ENCODE measurements around the gene SOCS7. TPM values are rescaled to one million over a fixed set of nuclear protein-coding genes. Genes with fewer than 3 reads are reported as not detected.

SOCS7 gene
- total RNA-seq, 1 donor from 2014 or later, result 14.7 TPM

- TF ChIP-seq POLR2AphosphoS5 (IDR thresholded peaks at IDR 0.05; ENCODE audit: insufficient read depth in 1 of 2, low read depth in 1 of 2), result no peak
- no peak for TF ChIP-seq POLR2A (IDR thresholded peaks at IDR 0.05)
- TF ChIP-seq, protein P1, sequence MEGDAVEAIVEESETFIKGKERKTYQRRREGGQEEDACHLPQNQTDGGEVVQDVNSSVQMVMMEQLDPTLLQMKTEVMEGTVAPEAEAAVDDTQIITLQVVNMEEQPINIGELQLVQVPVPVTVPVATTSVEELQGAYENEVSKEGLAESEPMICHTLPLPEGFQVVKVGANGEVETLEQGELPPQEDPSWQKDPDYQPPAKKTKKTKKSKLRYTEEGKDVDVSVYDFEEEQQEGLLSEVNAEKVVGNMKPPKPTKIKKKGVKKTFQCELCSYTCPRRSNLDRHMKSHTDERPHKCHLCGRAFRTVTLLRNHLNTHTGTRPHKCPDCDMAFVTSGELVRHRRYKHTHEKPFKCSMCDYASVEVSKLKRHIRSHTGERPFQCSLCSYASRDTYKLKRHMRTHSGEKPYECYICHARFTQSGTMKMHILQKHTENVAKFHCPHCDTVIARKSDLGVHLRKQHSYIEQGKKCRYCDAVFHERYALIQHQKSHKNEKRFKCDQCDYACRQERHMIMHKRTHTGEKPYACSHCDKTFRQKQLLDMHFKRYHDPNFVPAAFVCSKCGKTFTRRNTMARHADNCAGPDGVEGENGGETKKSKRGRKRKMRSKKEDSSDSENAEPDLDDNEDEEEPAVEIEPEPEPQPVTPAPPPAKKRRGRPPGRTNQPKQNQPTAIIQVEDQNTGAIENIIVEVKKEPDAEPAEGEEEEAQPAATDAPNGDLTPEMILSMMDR (IDR thresholded peaks at IDR 0.05), result no peak
- no peaks in the 10 kb centered on the region for H3K9me3 ChIP-seq
- intact Hi-C loops (cut with DNase I), result loop anchor here (2.0 kb wide), 1 partner anchor 61 kb away; no protein-coding TSS in a partner anchor
- H3K27me3 ChIP-seq, result no peaks in the 10 kb centered on the region
- no peaks in the 10 kb centered on the region for H3K36me3 ChIP-seq
- no peak overlapping the region for H3K27ac ChIP-seq
- H3K4me3 ChIP-seq, result no peak overlapping the region
- peak in 1 of 2 donors; percentile 60 for DNase-seq (ENCODE audit: extremely low spot score in 2 of 2)
- peaks cover 6% of the 10 kb centered on the region for H3K4me1 ChIP-seq
These were observed 58.6 kb downstream of the SOCS7 start for GRCh38 chr17:38410201-38410600.

DNA sequence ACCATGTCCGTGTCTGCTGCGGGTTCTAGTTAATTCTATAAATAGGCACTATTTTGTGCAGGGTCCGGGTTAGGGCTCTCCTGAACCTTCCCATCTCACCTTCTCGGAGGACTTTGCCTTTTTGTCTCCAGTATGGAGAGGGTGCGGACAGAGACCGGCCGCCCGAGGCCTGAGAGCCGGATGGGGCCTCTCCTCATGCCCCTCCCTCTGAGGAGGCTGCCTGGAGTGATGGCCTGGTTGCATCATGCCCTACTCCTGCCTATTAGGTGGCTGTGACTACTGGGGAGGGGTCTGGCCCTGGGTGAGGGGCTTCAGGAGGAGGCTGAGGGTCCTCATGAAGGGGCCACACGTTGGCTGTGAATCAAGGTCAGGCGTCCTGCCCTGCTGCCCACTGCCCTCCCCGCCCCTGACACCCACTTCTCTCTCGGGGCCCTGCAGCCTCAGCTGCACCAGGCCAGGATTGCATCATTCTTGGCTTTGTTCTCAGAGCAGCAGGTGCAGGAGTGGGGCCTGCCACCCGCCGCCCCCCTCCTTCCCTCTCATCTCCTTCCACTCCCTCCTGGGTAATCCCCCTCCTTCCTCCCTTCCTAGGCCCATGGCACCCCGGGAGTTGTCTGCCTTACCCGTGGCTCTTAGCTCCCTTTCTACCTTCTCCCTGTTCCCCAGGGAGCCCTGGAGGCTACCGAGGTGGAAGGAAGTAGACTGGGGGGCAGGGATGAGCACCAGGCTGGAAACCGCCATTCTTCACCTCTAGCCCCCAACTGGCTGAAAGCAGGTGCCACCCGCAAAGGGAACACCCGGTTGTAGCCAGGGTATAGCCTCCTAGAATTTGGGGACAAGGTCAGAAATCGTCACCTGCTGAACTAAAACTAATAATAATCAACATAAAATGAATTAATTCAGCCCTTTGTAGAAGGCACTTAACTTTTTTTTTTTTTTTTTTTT lies 63.9 kb downstream of the SOCS7 start:
- no peak overlapping the region for H3K27ac ChIP-seq
- no peak for DNase-seq (ENCODE audit: extremely low spot score in 2 of 2)
- peaks cover 4% of the 10 kb centered on the region for H3K27me3 ChIP-seq
- H3K4me1 ChIP-seq, result peaks cover 26% of the 10 kb centered on the region
- no peaks in the 10 kb centered on the region for H3K9me3 ChIP-seq
- intact Hi-C loops (cut with DNase I), result no loop called here
- TF ChIP-seq, protein P1 (IDR thresholded peaks at IDR 0.05), result no peak
- TF ChIP-seq POLR2A (IDR thresholded peaks at IDR 0.05) (no peak), POLR2AphosphoS5 (IDR thresholded peaks at IDR 0.05; ENCODE audit: insufficient read depth in 1 of 2, low read depth in 1 of 2) (no peak)
- H3K36me3 ChIP-seq, result no peaks in the 10 kb centered on the region
- H3K4me3 ChIP-seq, result no peak overlapping the region

GRCh38 chr17:38416840-38417209 lies 65.2 kb downstream of the SOCS7 start:
- TF ChIP-seq, protein P1 (IDR thresholded peaks at IDR 0.05), result no peak
- TF ChIP-seq POLR2A (IDR thresholded peaks at IDR 0.05), result no peak
- no peak for TF ChIP-seq POLR2AphosphoS5 (IDR thresholded peaks at IDR 0.05; ENCODE audit: insufficient read depth in 1 of 2, low read depth in 1 of 2)
- DNase-seq (ENCODE audit: extremely low spot score in 2 of 2), result no peak
- H3K4me3 ChIP-seq, result no peak overlapping the region
- intact Hi-C loops (cut with DNase I), result no loop called here
- H3K4me1 ChIP-seq, result peaks cover 39% of the 10 kb centered on the region
- H3K27me3 ChIP-seq, result peaks cover 4% of the 10 kb centered on the region
- H3K9me3 ChIP-seq, result no peaks in the 10 kb centered on the region
- H3K36me3 ChIP-seq, result no peaks in the 10 kb centered on the region
- H3K27ac ChIP-seq, result no peak overlapping the region

- peaks cover 4% of the 10 kb centered on the region for H3K27me3 ChIP-seq
- H3K27ac ChIP-seq, result no peak overlapping the region
- no peaks in the 10 kb centered on the region for H3K9me3 ChIP-seq
- peaks cover 41% of the 10 kb centered on the region for H3K4me1 ChIP-seq
- DNase-seq (ENCODE audit: extremely low spot score in 2 of 2), result no peak
- intact Hi-C loops (cut with DNase I), result no loop called here
- TF ChIP-seq POLR2AphosphoS5 (IDR thresholded peaks at IDR 0.05; ENCODE audit: insufficient read depth in 1 of 2, low read depth in 1 of 2), result no peak
- TF ChIP-seq, protein P1 (IDR thresholded peaks at IDR 0.05), result no peak
- TF ChIP-seq POLR2A (IDR thresholded peaks at IDR 0.05), result no peak
- no peaks in the 10 kb centered on the region for H3K36me3 ChIP-seq
- H3K4me3 ChIP-seq, result no peak overlapping the region
These were observed 65.7 kb downstream of the SOCS7 start for GRCh38 chr17:38417210-38417951.
